Mammary epithelial cell (primary cell): ENCODE results near the gene TIGD4.

ENCODE experiments used
- EZH2 ChIP-seq: IDR thresholded peaks from 2 replicates; pipeline ENCODE4 v1.6.1; 2012; ENCODE audit warnings: low read length, inconsistent platforms, borderline replicate concordance
- TF ChIP-seq, protein P1 (sequence below), 2 donors: IDR thresholded peaks in 1 of 2; conservative IDR thresholded peaks in 1 of 2; 2 replicates each; pipeline ENCODE4 v1.5.1; 2011 to 2012; ENCODE audit warnings: inconsistent platforms in 2 of 2, low read length in 2 of 2, mild to moderate bottlenecking in 2 of 2, control low read depth in 1 of 2, low read depth in 1 of 2; ENCODE audit not compliant: insufficient read depth in 1 of 2; ENCODE audit errors: extremely low read depth in 1 of 2

- TF ChIP-seq, protein P1, sequence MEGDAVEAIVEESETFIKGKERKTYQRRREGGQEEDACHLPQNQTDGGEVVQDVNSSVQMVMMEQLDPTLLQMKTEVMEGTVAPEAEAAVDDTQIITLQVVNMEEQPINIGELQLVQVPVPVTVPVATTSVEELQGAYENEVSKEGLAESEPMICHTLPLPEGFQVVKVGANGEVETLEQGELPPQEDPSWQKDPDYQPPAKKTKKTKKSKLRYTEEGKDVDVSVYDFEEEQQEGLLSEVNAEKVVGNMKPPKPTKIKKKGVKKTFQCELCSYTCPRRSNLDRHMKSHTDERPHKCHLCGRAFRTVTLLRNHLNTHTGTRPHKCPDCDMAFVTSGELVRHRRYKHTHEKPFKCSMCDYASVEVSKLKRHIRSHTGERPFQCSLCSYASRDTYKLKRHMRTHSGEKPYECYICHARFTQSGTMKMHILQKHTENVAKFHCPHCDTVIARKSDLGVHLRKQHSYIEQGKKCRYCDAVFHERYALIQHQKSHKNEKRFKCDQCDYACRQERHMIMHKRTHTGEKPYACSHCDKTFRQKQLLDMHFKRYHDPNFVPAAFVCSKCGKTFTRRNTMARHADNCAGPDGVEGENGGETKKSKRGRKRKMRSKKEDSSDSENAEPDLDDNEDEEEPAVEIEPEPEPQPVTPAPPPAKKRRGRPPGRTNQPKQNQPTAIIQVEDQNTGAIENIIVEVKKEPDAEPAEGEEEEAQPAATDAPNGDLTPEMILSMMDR (conservative IDR thresholded peaks at IDR 0.05 in 1 of 2, IDR thresholded peaks at IDR 0.05 in 1 of 2; ENCODE audit: extremely low read depth in 1 of 2, insufficient read depth in 1 of 2, low read depth in 1 of 2, low read length in 2 of 2): no peak
- TF ChIP-seq EZH2: no peak
These were observed 51.7 kb downstream of the TIGD4 start for GRCh38 chr4:152727784-152728183.
